Pancreas (tissue), 10 donors: Measurements from ENCODE around the gene KRTAP10-10. TPM values are rescaled to one million over a fixed set of nuclear protein-coding genes. Genes with fewer than 3 reads are reported as not detected.

Experiments
- ATAC-seq, 4 donors: fragments of 200-7000 bp; cut with Tn5 transposase; one replicate each; pipeline versions ENCODE4 v1.8.0 to v1.9.1; 2020; ENCODE audit warnings: mild to moderate bottlenecking in 4 of 4, moderate library complexity in 4 of 4
- DNase-seq, 6 donors: peaks; one replicate each; pipeline ENCODE4 v3.0.0-alpha.2; 2020
- FAIRE-seq: peaks from 2 replicates; lab custom pipeline; 2012; peaks lifted over from hg19 to GRCh38; lab: Jason Lieb, UNC
- H3K27ac ChIP-seq, 4 donors: fragments of 200-600 bp; sonication (generic); 1 replicate in 3 of 4; 2 replicates in 1 of 4; pipeline versions ENCODE4 v1.5.0 to v1.8.0; 2020
- H3K27me3 ChIP-seq, 4 donors: fragments of 200-600 bp; one replicate each; pipeline ENCODE4 v1.8.0; 2021
- H3K36me3 ChIP-seq, 3 donors: fragments of 200-600 bp; sonication (generic) in 1 of 3; one replicate each; pipeline versions ENCODE4 v1.5.0 to v1.8.0; 2020 to 2021
- H3K4me1 ChIP-seq, 3 donors: fragments of 200-600 bp; one replicate each; pipeline ENCODE4 v1.8.0; 2021
- H3K4me3 ChIP-seq, 4 donors: fragments of 200-600 bp; sonication (generic) in 2 of 4; one replicate each; pipeline versions ENCODE4 v1.5.0 to v1.8.0; 2020 to 2021
- H3K9me3 ChIP-seq, 4 donors: fragments of 200-600 bp; one replicate each; pipeline ENCODE4 v1.8.0; 2021
- CTCF ChIP-seq, 4 donors: fragments of 200-600 bp; sonication (generic) in 3 of 4; IDR thresholded peaks; one replicate each; pipeline versions ENCODE4 v1.5.0 to v1.8.0; 2021; ENCODE audit warnings: antibody characterized with exemption in 4 of 4
- WGBS, 2 donors: extraction: QIAGEN DNeasy Blood & Tissue Kit; methylation state at CpG; one replicate each; pipeline ENCODE4 v1.1.7; 2013; 5-methylcytosine and 5-hydroxymethylcytosine counted together
- intact Hi-C, 3 donors: fragments of 100-400 bp; cut with DNase I; formaldehyde crosslinking; loops; one replicate each; pipeline versions ENCODE4 v1.11.1 to v1.14.2; 2022
- polyA plus RNA-seq, 2 donors: library from polyadenylated mRNA; stranded (reverse); fragments of 200-250 nt; gene quantifications; one replicate each; pipeline ENCODE4 v1.2.3, GENCODE V29; 2013
- total RNA-seq, 6 donors: library from RNA; stranded (reverse); fragmentation: NEBNext Ultra II Directional in 4 of 6; extraction: Animal tissue kit (Norgen Biotek cat#: 25700) in 4 of 6; gene quantifications; one replicate each; pipeline versions ENCODE4 v1.2.1 to v1.2.4, GENCODE V29; 2021 to 2023
- donor health status: healthy with polysubstance abuse.
- donor health status: DM: no; HTN: no; CAD: no; lungs with moderate emphysema.
- donor health status: DM: no; HTN: no; CAD: no.
- donor health status: control.
- donor health status: control.
- donor health status: Bipolar disorder and iron deficiency.
- donor health status: DM: yes; HTN: yes; CAD: no.
- donor health status: DM: no; HTN: no; CAD: no.
- donor health status: DM: no; HTN: no; CAD: no.
- donor health status: DM: yes; HTN: yes; CAD: no.

KRTAP10-10 gene
- total and polyA plus RNA-seq, 8 donors = not detected

GRCh38 chr21:44664691-44665090, 27.5 kb downstream of the KRTAP10-10 start:
- Histone ChIP-seq H3K27me3 (peaks cover 0 to 7% (median 0%) of the 10 kb centered on the region in 4 donors), H3K27ac (no peak overlapping the region), H3K36me3 (no peaks in the 10 kb centered on the region), H3K9me3 (no peaks in the 10 kb centered on the region), H3K4me1 (no peaks in the 10 kb centered on the region), H3K4me3 (no peak overlapping the region)
- WGBS, 2 donors = 59 to 80% methylated on average over 5 of the region's 5 CpGs
- intact Hi-C loops = no loop called here
- no peak for DNase-seq
- ATAC-seq = no peak
- no peak for TF ChIP-seq CTCF (IDR thresholded peaks at IDR 0.05)
- FAIRE-seq = no peak

- no peak within 1 kb of the TSS for H3K4me3 ChIP-seq
- DNase-seq = no peak
- intact Hi-C loops = no loop called here
- H3K36me3 ChIP-seq = no peaks in the 10 kb centered on the region
- H3K27me3 ChIP-seq = peaks cover 0 to 6% (median 0%) of the 10 kb centered on the region in 4 donors
- no peak for TF ChIP-seq CTCF (IDR thresholded peaks at IDR 0.05)
- no peak for ATAC-seq
- no peaks in the 10 kb centered on the region for H3K9me3 ChIP-seq
- H3K27ac ChIP-seq = no peak within 1 kb of the TSS
- no peaks in the 10 kb centered on the region for H3K4me1 ChIP-seq
- 44 to 54% methylated on average over 19 of the region's 19 CpGs for WGBS, 2 donors
- FAIRE-seq = no peak
Observed at GRCh38 chr21:44666401-44667320, 29.5 kb downstream of the KRTAP10-10 start, which contains the start of gene KRTAP12-2. TSS of gene KRTAP12-2 (minus strand) at chr21:44666927. CDS start at chr21:44666886, 41 bp downstream.

GRCh38 chr21:44667612-44668011, 30.5 kb downstream of the KRTAP10-10 start:
- H3K9me3 ChIP-seq = no peaks in the 10 kb centered on the region
- no peak overlapping the region for H3K4me3 ChIP-seq
- FAIRE-seq = no peak
- H3K27me3 ChIP-seq = peaks cover 0 to 6% (median 0%) of the 10 kb centered on the region in 4 donors
- H3K4me1 ChIP-seq = no peaks in the 10 kb centered on the region
- intact Hi-C loops = no loop called here
- H3K27ac ChIP-seq = no peak overlapping the region
- DNase-seq = no peak
- WGBS, 2 donors = 47 to 55% methylated on average over 1 of the region's 1 CpG
- no peak for TF ChIP-seq CTCF (IDR thresholded peaks at IDR 0.05)
- H3K36me3 ChIP-seq = no peaks in the 10 kb centered on the region
- no peak for ATAC-seq

- intact Hi-C loops = no loop called here
- no peak for TF ChIP-seq CTCF (IDR thresholded peaks at IDR 0.05)
- no peak overlapping the region for H3K4me3 ChIP-seq
- DNase-seq (no peak), ATAC-seq (no peak), FAIRE-seq (no peak)
- H3K4me1 ChIP-seq = no peaks in the 10 kb centered on the region
- H3K27me3 ChIP-seq = peaks cover 0 to 6% (median 0%) of the 10 kb centered on the region in 4 donors
- WGBS, 2 donors = 54 to 61% methylated on average over 3 of the region's 3 CpGs
- no peak overlapping the region for H3K27ac ChIP-seq
- no peaks in the 10 kb centered on the region for H3K9me3 ChIP-seq
- H3K36me3 ChIP-seq = no peaks in the 10 kb centered on the region
Observed at GRCh38 chr21:44670642-44671432, 33.7 kb downstream of the KRTAP10-10 start.
